ENCODE results near the gene L1CAM. TPM values are rescaled to one million over a fixed set of nuclear protein-coding genes. Genes with fewer than 3 reads are reported as not detected.
A peak's percentile ranks its signal among the peaks of the same experiment; 100 is the strongest.

Gene L1CAM
- total RNA-seq, 3 donors from 2014 or later (not counting 1 experiment from before 2014, with no cell fraction given): 0.23 to 0.98 TPM; not detected in 1

DNA sequence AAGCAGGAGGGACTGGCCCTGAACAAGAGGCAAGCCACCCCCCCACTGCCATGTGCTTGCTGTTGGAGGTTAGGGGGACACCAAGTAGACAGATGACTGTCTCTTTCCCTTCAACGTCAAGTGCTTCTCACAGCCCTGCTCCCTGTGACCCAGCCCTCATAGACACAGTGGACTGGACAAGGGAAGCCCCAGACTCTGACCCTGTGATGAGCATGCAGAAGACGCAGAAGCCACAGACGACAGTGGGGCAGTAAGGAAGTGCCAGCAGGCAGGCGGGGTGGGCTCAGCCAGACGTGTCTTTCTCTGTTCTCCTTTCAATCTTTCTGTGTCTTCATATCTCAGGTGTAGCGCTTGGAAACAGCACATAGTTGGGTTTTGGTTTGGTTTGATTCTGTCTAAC, 2.4 kb upstream of the L1CAM start:
- H3K9me3 ChIP-seq (ENCODE audit: control insufficient read depth, insufficient read depth, low read length): no peaks in the 10 kb centered on the region
- peaks cover 19% of the 10 kb centered on the region for H3K27me3 ChIP-seq (ENCODE audit: control insufficient read depth, insufficient read depth, low read length)
- Mint-ChIP-seq H3K9me3 (no peaks in the 10 kb centered on the region), H3K36me3 (no peaks in the 10 kb centered on the region), H3K4me1 (no peaks in the 10 kb centered on the region), H3K4me3 (no peak overlapping the region), H3K27me3 (ENCODE audit: low read depth in 2 of 2) (peaks cover 17 to 41% of the 10 kb centered on the region in 2 donors), H3K27ac (no peak overlapping the region)
- no peak overlapping the region for H3K4me3 ChIP-seq (ENCODE audit: low read length)
- no peaks in the 10 kb centered on the region for H3K36me3 ChIP-seq (ENCODE audit: control insufficient read depth, insufficient read depth, low read length)
- DNase-seq (no peak), ATAC-seq (peak in 1 of 3 donors; percentile 35)
- WGBS (ENCODE audit: insufficient coverage): 34% methylated on average over 6 of the region's 6 CpGs
- peaks cover 15% of the 10 kb centered on the region for H3K4me1 ChIP-seq (ENCODE audit: control insufficient read depth, insufficient read depth, low read length)
- TF ChIP-seq, protein P1, sequence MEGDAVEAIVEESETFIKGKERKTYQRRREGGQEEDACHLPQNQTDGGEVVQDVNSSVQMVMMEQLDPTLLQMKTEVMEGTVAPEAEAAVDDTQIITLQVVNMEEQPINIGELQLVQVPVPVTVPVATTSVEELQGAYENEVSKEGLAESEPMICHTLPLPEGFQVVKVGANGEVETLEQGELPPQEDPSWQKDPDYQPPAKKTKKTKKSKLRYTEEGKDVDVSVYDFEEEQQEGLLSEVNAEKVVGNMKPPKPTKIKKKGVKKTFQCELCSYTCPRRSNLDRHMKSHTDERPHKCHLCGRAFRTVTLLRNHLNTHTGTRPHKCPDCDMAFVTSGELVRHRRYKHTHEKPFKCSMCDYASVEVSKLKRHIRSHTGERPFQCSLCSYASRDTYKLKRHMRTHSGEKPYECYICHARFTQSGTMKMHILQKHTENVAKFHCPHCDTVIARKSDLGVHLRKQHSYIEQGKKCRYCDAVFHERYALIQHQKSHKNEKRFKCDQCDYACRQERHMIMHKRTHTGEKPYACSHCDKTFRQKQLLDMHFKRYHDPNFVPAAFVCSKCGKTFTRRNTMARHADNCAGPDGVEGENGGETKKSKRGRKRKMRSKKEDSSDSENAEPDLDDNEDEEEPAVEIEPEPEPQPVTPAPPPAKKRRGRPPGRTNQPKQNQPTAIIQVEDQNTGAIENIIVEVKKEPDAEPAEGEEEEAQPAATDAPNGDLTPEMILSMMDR (IDR thresholded peaks at IDR 0.05): no peak
- intact Hi-C loops (cut with micrococcal nuclease): no loop called here
- no peak overlapping the region for H3K27ac ChIP-seq (ENCODE audit: low read length)

DNA sequence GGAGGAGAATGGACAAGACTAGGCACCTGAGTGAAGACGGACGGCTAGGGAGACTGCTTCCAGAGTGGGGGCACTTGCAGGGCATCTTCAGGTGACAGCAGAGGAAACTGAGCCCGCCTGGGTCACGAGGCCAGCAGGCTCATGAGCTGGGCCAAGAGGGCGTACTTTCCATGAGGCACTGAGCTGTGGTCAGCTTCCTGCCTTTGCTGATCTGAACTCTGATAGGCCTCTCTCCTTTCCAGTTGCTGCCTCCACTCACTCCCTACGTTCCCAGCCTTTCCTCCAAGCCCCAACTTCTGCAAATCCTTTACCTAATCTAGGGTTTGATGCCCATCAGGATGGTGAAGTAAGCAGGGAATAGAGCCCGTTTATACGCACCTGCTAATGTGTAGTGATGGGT, 1.4 kb upstream of the L1CAM start:
- peaks cover 15% of the 10 kb centered on the region for H3K4me1 ChIP-seq (ENCODE audit: control insufficient read depth, insufficient read depth, low read length)
- no peaks in the 10 kb centered on the region for H3K9me3 ChIP-seq (ENCODE audit: control insufficient read depth, insufficient read depth, low read length)
- H3K36me3 Mint-ChIP-seq: no peaks in the 10 kb centered on the region
- no peak for DNase-seq
- peaks cover 19% of the 10 kb centered on the region for H3K27me3 ChIP-seq (ENCODE audit: control insufficient read depth, insufficient read depth, low read length)
- H3K4me3 ChIP-seq (ENCODE audit: low read length): no peak overlapping the region
- no peak for ATAC-seq
- H3K27me3 Mint-ChIP-seq (ENCODE audit: low read depth in 2 of 2): peaks cover 16 to 35% of the 10 kb centered on the region in 2 donors
- H3K27ac ChIP-seq (ENCODE audit: low read length): no peak overlapping the region
- H3K9me3 Mint-ChIP-seq: no peaks in the 10 kb centered on the region
- no peaks in the 10 kb centered on the region for H3K4me1 Mint-ChIP-seq
- H3K27ac Mint-ChIP-seq: no peak overlapping the region
- H3K36me3 ChIP-seq (ENCODE audit: control insufficient read depth, insufficient read depth, low read length): no peaks in the 10 kb centered on the region
- intact Hi-C loops (cut with micrococcal nuclease): no loop called here
- peak overlapping the region; percentile 55 for H3K4me3 Mint-ChIP-seq
- WGBS (ENCODE audit: insufficient coverage): 79% methylated on average over 7 of the region's 8 CpGs
- TF ChIP-seq, protein P1 (IDR thresholded peaks at IDR 0.05): no peak

DNA sequence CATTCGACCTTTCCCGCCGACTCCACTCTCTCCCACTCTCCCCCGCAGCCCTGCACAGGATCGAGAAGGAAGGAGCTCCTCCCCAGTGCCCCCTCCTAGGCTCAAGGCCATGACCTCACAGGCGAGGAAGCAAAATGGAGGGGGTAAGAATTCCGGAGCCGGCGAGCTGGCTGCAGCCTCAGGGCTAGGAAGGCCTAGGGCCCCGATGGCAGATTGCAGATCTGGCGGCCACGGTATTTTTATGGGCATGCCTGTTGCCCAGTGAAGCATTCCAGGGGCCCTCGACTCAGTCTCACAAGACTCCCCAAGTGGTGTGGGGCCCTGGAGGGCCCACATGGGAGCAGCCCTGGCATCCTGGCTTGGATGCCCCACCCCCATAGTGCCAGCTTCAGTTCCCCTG, 942 bp upstream of the L1CAM start:
- ATAC-seq: no peak
- H3K27me3 Mint-ChIP-seq (ENCODE audit: low read depth in 2 of 2): peaks cover 18 to 30% of the 10 kb centered on the region in 2 donors
- Histone ChIP-seq H3K4me3 (ENCODE audit: low read length) (no peak overlapping the region), H3K27ac (ENCODE audit: low read length) (no peak overlapping the region), H3K27me3 (ENCODE audit: control insufficient read depth, insufficient read depth, low read length) (peaks cover 19% of the 10 kb centered on the region), H3K9me3 (ENCODE audit: control insufficient read depth, insufficient read depth, low read length) (no peaks in the 10 kb centered on the region), H3K36me3 (ENCODE audit: control insufficient read depth, insufficient read depth, low read length) (no peaks in the 10 kb centered on the region), H3K4me1 (ENCODE audit: control insufficient read depth, insufficient read depth, low read length) (peaks cover 15% of the 10 kb centered on the region)
- H3K4me3 Mint-ChIP-seq: peak overlapping the region; percentile 35
- no peak overlapping the region for H3K27ac Mint-ChIP-seq
- WGBS (ENCODE audit: insufficient coverage): 52% methylated on average over 10 of the region's 13 CpGs
- intact Hi-C loops (cut with micrococcal nuclease): no loop called here
- no peaks in the 10 kb centered on the region for H3K4me1 Mint-ChIP-seq
- TF ChIP-seq, protein P1 (IDR thresholded peaks at IDR 0.05): no peak
- H3K9me3 Mint-ChIP-seq: no peaks in the 10 kb centered on the region
- no peak for DNase-seq
- no peaks in the 10 kb centered on the region for H3K36me3 Mint-ChIP-seq

DNA sequence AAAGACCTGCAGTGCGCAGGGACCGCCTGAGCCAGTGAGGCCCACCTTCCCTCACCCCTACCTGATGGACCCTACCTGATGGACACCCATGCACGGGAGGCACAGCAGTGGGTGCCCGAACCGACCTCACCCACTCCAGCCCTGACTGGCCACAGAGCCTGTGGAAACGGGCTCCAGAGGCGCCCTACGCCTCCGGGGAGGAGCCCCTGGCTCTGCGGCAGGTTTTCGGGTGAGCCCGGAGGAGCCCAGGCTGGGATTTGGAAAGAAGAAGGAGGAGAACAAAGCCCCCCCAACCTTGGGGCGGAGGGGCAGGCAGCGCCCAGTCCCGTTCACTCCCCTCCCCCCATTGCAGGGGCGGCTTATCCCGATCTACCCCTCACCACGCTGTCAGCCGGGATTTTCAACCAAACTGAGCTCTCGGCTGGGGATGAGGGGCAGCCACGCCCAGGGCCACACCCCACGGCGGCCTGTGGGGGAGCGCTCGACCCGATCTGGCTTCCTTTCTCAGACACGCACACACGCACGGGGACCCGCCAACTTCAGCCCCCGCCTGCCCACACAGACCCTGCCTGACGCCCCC, 675 bp downstream of the L1CAM start:
- ATAC-seq: no peak
- 8% methylated on average over 25 of the region's 32 CpGs for WGBS (ENCODE audit: insufficient coverage)
- Histone ChIP-seq H3K27me3 (ENCODE audit: control insufficient read depth, insufficient read depth, low read length) (peaks cover 19% of the 10 kb centered on the region), H3K4me1 (ENCODE audit: control insufficient read depth, insufficient read depth, low read length) (peaks cover 15% of the 10 kb centered on the region), H3K4me3 (ENCODE audit: low read length) (no peak overlapping the region), H3K27ac (ENCODE audit: low read length) (no peak overlapping the region), H3K36me3 (ENCODE audit: control insufficient read depth, insufficient read depth, low read length) (no peaks in the 10 kb centered on the region), H3K9me3 (ENCODE audit: control insufficient read depth, insufficient read depth, low read length) (no peaks in the 10 kb centered on the region)
- DNase-seq: peak in 1 of 2 donors; percentile 20
- intact Hi-C loops (cut with micrococcal nuclease): no loop called here
- Mint-ChIP-seq H3K27me3 (ENCODE audit: low read depth in 2 of 2) (peaks cover 18 to 29% of the 10 kb centered on the region in 2 donors), H3K4me1 (no peaks in the 10 kb centered on the region), H3K4me3 (peak overlapping the region; percentile 6), H3K36me3 (no peaks in the 10 kb centered on the region), H3K9me3 (no peaks in the 10 kb centered on the region), H3K27ac (no peak overlapping the region)
- TF ChIP-seq, protein P1 (IDR thresholded peaks at IDR 0.05): no peak

All from natural killer cell (primary cell).